Spleen (tissue), 11 donors: ENCODE results near the gene KMT2B. TPM values are rescaled to one million over a fixed set of nuclear protein-coding genes. Genes with fewer than 3 reads are reported as not detected.

Experiments used
- DNase-seq: peaks from one replicate; pipeline ENCODE4 v3.0.0-alpha.2; 2020
- H3K27ac ChIP-seq, 8 donors: fragments of 200-600 bp; sonication (generic) in 7 of 8; 1 replicate in 4 of 8; 2 replicates in 4 of 8; pipeline versions ENCODE4 v1.5.0 to v1.8.0; 2016 to 2021; ENCODE audit warnings: inconsistent platforms in 4 of 8, mild to moderate bottlenecking in 4 of 8, moderate library complexity in 1 of 8
- H3K27me3 ChIP-seq, 7 donors: fragments of 200-600 bp; sonication (generic) in 6 of 7; replicated peaks in 1 of 7; 1 replicate in 4 of 7; 2 replicates in 3 of 7; pipeline versions ENCODE4 v1.5.0 to v1.8.0; 2016 to 2021; ENCODE audit warnings: inconsistent platforms in 3 of 7, mild to moderate bottlenecking in 1 of 7
- H3K36me3 ChIP-seq, 6 donors: fragments of 200-600 bp; sonication (generic) in 5 of 6; 1 replicate in 4 of 6; 2 replicates in 2 of 6; pipeline versions ENCODE4 v1.5.0 to v1.8.0; 2016 to 2021; ENCODE audit warnings: inconsistent platforms in 2 of 6
- H3K4me1 ChIP-seq, 6 donors: fragments of 200-600 bp; sonication (generic) in 5 of 6; 1 replicate in 3 of 6; 2 replicates in 3 of 6; pipeline versions ENCODE4 v1.5.0 to v1.8.0; 2016 to 2021; ENCODE audit warnings: inconsistent platforms in 3 of 6
- H3K4me3 ChIP-seq, 8 donors: fragments of 200-600 bp; sonication (generic) in 7 of 8; 1 replicate in 4 of 8; 2 replicates in 4 of 8; pipeline versions ENCODE4 v1.5.0 to v1.8.0; 2016 to 2021; ENCODE audit warnings: inconsistent platforms in 4 of 8, mild to moderate bottlenecking in 4 of 8, moderate library complexity in 2 of 8
- H3K9me3 ChIP-seq, 8 donors: fragments of 200-600 bp; sonication (generic) in 7 of 8; 1 replicate in 4 of 8; 2 replicates in 4 of 8; pipeline versions ENCODE4 v1.5.0 to v1.8.0; 2016 to 2021; ENCODE audit warnings: inconsistent platforms in 4 of 8
- POLR2A ChIP-seq, 3 donors: fragments of 450-650 bp; IDR thresholded peaks; one replicate each; pipeline ENCODE4 v1.5.1; 2017; ENCODE audit warnings: antibody characterized with exemption in 3 of 3, mild to moderate bottlenecking in 1 of 3
- POLR2AphosphoS5 ChIP-seq, 3 donors: sonication (generic); formaldehyde crosslinking; IDR thresholded peaks; one replicate each; pipeline ENCODE4 v1.5.1; 2017; ENCODE audit warnings: antibody characterized with exemption in 3 of 3
- WGBS, 5 donors: extraction: QIAGEN DNeasy Blood & Tissue Kit in 3 of 5; methylation state at CpG; one replicate each; pipeline versions ENCODE4 v1.1.5 to v1.1.7; 2013 to 2018; 5-methylcytosine and 5-hydroxymethylcytosine counted together
- intact Hi-C: fragments of 100-400 bp; cut with DNase I; formaldehyde crosslinking; loops from one replicate; pipeline ENCODE4 v1.15.0; 2023; ENCODE audit warnings: low total_unique reads
- polyA plus RNA-seq, 3 donors: library from polyadenylated mRNA; stranded (reverse); fragments of 200-250 nt; gene quantifications; one replicate each; pipeline ENCODE4 v1.2.1, GENCODE V29; 2013
- total RNA-seq, 7 donors: library from RNA; depleted of rRNA in 3 of 7; stranded (reverse); fragments of >200 nt in 3 of 7; fragmentation: NEBNext Ultra II Directional in 4 of 7; extraction: Animal tissue kit (Norgen Biotek cat#: 25700) in 4 of 7; gene quantifications; one replicate each; pipeline versions ENCODE4 v1.1.0 to v1.2.1, GENCODE V29; 2016 to 2021
- TF ChIP-seq, protein P1 (sequence below), 11 experiments: fragments of 200-600 bp in 7 of 11; fragments of 450-650 bp in 4 of 11; sonication (generic) in 4 of 11; IDR thresholded peaks in 8 of 11; conservative IDR thresholded peaks in 3 of 11; 1 replicate in 7 of 11; 2 replicates in 4 of 11; pipeline versions ENCODE4 v1.4.0 to v1.8.0; 2016 to 2021; ENCODE audit warnings: antibody characterized with exemption in 11 of 11, inconsistent platforms in 4 of 11, mild to moderate bottlenecking in 1 of 11
- donor health status: healthy with polysubstance abuse.
- donor health status: DM: no; HTN: no; CAD: no; lungs with moderate emphysema.
- donor health status: DM: no; HTN: no; CAD: no.
- donor health status: Bipolar disorder and iron deficiency.
- donor health status: healthy.
- donor health status: DM: no; HTN: no; CAD: no.
- donor health status: DM: yes; HTN: yes; CAD: no.

Gene KMT2B
- total and polyA plus RNA-seq, 10 donors: 17.6 to 58.2 (median 45.8) TPM

DNA sequence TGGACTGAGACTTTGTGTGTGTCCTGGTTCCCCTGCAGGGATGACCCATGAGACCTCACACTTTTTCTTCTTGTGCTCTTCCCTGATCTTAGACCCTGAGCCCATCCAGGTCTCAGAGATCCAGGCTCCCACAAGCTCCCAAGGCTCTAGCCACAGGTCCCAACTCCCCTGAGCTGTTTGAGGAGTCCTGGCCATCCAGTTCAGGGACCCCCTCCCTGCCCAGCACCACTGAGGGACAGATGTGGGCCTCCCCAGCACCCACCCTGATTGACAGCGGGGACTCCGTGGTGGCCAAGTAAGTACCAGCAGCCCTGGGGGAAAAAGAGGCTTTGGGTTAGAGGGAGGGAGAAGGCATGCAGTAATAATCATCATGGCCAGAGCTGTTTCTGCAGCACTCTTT is 41.9 kb downstream of the KMT2B start:
- Histone ChIP-seq H3K36me3 (peaks cover 0 to 56% (median 15%) of the 10 kb centered on the region in 6 donors), H3K4me3 (no peak overlapping the region), H3K27me3 (peaks cover 0 to 23% (median 4%) of the 10 kb centered on the region in 7 donors), H3K4me1 (peaks cover 25 to 51% (median 40%) of the 10 kb centered on the region in 6 donors), H3K9me3 (no peaks in the 10 kb centered on the region), H3K27ac (no peak overlapping the region)
- 95 to 100% (median 96%) methylated on average over 2 of the region's 2 CpGs for WGBS, 5 donors
- no peak for DNase-seq
- TF ChIP-seq, protein P1, sequence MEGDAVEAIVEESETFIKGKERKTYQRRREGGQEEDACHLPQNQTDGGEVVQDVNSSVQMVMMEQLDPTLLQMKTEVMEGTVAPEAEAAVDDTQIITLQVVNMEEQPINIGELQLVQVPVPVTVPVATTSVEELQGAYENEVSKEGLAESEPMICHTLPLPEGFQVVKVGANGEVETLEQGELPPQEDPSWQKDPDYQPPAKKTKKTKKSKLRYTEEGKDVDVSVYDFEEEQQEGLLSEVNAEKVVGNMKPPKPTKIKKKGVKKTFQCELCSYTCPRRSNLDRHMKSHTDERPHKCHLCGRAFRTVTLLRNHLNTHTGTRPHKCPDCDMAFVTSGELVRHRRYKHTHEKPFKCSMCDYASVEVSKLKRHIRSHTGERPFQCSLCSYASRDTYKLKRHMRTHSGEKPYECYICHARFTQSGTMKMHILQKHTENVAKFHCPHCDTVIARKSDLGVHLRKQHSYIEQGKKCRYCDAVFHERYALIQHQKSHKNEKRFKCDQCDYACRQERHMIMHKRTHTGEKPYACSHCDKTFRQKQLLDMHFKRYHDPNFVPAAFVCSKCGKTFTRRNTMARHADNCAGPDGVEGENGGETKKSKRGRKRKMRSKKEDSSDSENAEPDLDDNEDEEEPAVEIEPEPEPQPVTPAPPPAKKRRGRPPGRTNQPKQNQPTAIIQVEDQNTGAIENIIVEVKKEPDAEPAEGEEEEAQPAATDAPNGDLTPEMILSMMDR (IDR thresholded peaks at IDR 0.05 in 8 of 11, conservative IDR thresholded peaks at IDR 0.05 in 3 of 11): no peak
- TF ChIP-seq POLR2A (IDR thresholded peaks at IDR 0.05) (no peak), POLR2AphosphoS5 (IDR thresholded peaks at IDR 0.05) (no peak)
- intact Hi-C loops: no loop called here

- Histone ChIP-seq H3K27ac (no peak overlapping the region), H3K4me1 (peaks cover 22 to 40% (median 32%) of the 10 kb centered on the region in 6 donors), H3K9me3 (no peaks in the 10 kb centered on the region), H3K36me3 (peaks cover 0 to 59% (median 25%) of the 10 kb centered on the region in 6 donors), H3K4me3 (no peak overlapping the region), H3K27me3 (peaks cover 0 to 15% (median 4%) of the 10 kb centered on the region in 7 donors)
- intact Hi-C loops: no loop called here
- WGBS, 5 donors: 95 to 98% (median 97%) methylated on average over 4 of the region's 4 CpGs
- DNase-seq: no peak
- TF ChIP-seq POLR2AphosphoS5 (IDR thresholded peaks at IDR 0.05): no peak
- TF ChIP-seq, protein P1 (IDR thresholded peaks at IDR 0.05 in 8 of 11, conservative IDR thresholded peaks at IDR 0.05 in 3 of 11): no peak
- no peak for TF ChIP-seq POLR2A (IDR thresholded peaks at IDR 0.05)
These were observed 43.0 kb downstream of the KMT2B start for GRCh38 chr19:35760711-35761349.

- peaks cover 0 to 93% (median 28%) of the 10 kb centered on the region in 6 donors for H3K36me3 ChIP-seq
- no peak overlapping the region for H3K27ac ChIP-seq
- no peaks in the 10 kb centered on the region for H3K9me3 ChIP-seq
- no peaks in the 10 kb centered on the region for H3K27me3 ChIP-seq
- no peak overlapping the region for H3K4me3 ChIP-seq
- peaks cover 0 to 27% (median 6%) of the 10 kb centered on the region in 6 donors for H3K4me1 ChIP-seq
- WGBS, 5 donors: 87 to 95% (median 92%) methylated on average over 17 of the region's 17 CpGs
- intact Hi-C loops: no loop called here
- DNase-seq: no peak
- TF ChIP-seq, protein P1 (IDR thresholded peaks at IDR 0.05 in 8 of 11, conservative IDR thresholded peaks at IDR 0.05 in 3 of 11): no peak
- TF ChIP-seq POLR2AphosphoS5 (IDR thresholded peaks at IDR 0.05) (no peak), POLR2A (IDR thresholded peaks at IDR 0.05) (no peak)
These were observed 46.9 kb downstream of the KMT2B start for GRCh38 chr19:35764432-35765315.
